ENCODE results near the gene PRICKLE4. TPM values are rescaled to one million over a fixed set of nuclear protein-coding genes. Genes with fewer than 3 reads are reported as not detected.

Gene PRICKLE4
- total and polyA plus RNA-seq, 2 experiments from 2014 or later, result 0.48 to 0.66 TPM

DNA sequence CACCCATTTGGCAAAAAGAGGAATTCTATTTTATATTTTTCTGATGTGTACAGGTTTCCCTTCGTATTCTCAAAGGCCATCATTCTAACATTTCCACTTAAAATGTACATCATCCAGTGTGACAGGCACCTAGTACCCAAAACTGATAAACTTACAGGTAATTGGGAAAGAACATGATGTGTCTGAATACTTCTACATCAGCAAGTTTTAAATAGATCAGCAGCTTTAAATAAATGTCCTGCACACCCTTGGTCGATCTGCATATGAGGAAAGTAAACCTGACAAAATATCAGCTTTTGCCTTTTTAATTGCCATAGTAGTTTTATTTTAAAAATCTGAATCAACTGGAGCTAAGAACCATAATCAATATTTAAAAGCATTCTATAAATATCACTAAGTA lies 33.4 kb downstream of the PRICKLE4 start:
- Histone ChIP-seq H3K79me2 (replicated peaks; ENCODE audit: insufficient read depth) (no peaks in the 10 kb centered on the region), H3K36me3 (ENCODE audit: insufficient read depth) (no peaks in the 10 kb centered on the region), H3K4me3 (no peak overlapping the region), H2AFZ (no peak overlapping the region), H4K20me1 (replicated peaks; ENCODE audit: insufficient read depth) (peaks cover 9% of the 10 kb centered on the region; the same call in 1 of the 2 replicates), H3K27me3 (ENCODE audit: insufficient read depth) (no peaks in the 10 kb centered on the region), H3K9me2 (ENCODE audit: insufficient read depth) (no peaks in the 10 kb centered on the region), H3K4me1 (ENCODE audit: insufficient read depth) (no peaks in the 10 kb centered on the region), H3K27ac (ENCODE audit: low read depth) (no peak overlapping the region), H3K4me2 (no peak overlapping the region), H3F3A (replicated peaks; ENCODE audit: low read depth) (no peaks in the 10 kb centered on the region)
- Mint-ChIP-seq H3K27ac (no peak overlapping the region), H3K4me3 (no peak overlapping the region), H3K4me1 (no peaks in the 10 kb centered on the region; the same call in 2 of the 3 replicates), H3K36me3 (ENCODE audit: low read depth) (no peaks in the 10 kb centered on the region), H3K9me3 (no peaks in the 10 kb centered on the region), H3K27me3 (ENCODE audit: insufficient read depth, low read depth, poor library complexity) (peaks cover 3% of the 10 kb centered on the region)
- DNase-seq (ENCODE audit: low spot score) (no peak), ATAC-seq (no peak)
- TF ChIP-seq JUNB (IDR thresholded peaks at IDR 0.05; ENCODE audit: unreplicated experiment) (no peak), EZH2phosphoT487 (IDR thresholded peaks at IDR 0.05; ENCODE audit: unreplicated experiment) (no peak), POLR2AphosphoS5 (IDR thresholded peaks at IDR 0.05; ENCODE audit: low read depth) (no peak), CREB1 (CRISPR knock-in tag; IDR thresholded peaks at IDR 0.05; ENCODE audit: low read depth) (no peak)
- TF ChIP-seq, protein P1, sequence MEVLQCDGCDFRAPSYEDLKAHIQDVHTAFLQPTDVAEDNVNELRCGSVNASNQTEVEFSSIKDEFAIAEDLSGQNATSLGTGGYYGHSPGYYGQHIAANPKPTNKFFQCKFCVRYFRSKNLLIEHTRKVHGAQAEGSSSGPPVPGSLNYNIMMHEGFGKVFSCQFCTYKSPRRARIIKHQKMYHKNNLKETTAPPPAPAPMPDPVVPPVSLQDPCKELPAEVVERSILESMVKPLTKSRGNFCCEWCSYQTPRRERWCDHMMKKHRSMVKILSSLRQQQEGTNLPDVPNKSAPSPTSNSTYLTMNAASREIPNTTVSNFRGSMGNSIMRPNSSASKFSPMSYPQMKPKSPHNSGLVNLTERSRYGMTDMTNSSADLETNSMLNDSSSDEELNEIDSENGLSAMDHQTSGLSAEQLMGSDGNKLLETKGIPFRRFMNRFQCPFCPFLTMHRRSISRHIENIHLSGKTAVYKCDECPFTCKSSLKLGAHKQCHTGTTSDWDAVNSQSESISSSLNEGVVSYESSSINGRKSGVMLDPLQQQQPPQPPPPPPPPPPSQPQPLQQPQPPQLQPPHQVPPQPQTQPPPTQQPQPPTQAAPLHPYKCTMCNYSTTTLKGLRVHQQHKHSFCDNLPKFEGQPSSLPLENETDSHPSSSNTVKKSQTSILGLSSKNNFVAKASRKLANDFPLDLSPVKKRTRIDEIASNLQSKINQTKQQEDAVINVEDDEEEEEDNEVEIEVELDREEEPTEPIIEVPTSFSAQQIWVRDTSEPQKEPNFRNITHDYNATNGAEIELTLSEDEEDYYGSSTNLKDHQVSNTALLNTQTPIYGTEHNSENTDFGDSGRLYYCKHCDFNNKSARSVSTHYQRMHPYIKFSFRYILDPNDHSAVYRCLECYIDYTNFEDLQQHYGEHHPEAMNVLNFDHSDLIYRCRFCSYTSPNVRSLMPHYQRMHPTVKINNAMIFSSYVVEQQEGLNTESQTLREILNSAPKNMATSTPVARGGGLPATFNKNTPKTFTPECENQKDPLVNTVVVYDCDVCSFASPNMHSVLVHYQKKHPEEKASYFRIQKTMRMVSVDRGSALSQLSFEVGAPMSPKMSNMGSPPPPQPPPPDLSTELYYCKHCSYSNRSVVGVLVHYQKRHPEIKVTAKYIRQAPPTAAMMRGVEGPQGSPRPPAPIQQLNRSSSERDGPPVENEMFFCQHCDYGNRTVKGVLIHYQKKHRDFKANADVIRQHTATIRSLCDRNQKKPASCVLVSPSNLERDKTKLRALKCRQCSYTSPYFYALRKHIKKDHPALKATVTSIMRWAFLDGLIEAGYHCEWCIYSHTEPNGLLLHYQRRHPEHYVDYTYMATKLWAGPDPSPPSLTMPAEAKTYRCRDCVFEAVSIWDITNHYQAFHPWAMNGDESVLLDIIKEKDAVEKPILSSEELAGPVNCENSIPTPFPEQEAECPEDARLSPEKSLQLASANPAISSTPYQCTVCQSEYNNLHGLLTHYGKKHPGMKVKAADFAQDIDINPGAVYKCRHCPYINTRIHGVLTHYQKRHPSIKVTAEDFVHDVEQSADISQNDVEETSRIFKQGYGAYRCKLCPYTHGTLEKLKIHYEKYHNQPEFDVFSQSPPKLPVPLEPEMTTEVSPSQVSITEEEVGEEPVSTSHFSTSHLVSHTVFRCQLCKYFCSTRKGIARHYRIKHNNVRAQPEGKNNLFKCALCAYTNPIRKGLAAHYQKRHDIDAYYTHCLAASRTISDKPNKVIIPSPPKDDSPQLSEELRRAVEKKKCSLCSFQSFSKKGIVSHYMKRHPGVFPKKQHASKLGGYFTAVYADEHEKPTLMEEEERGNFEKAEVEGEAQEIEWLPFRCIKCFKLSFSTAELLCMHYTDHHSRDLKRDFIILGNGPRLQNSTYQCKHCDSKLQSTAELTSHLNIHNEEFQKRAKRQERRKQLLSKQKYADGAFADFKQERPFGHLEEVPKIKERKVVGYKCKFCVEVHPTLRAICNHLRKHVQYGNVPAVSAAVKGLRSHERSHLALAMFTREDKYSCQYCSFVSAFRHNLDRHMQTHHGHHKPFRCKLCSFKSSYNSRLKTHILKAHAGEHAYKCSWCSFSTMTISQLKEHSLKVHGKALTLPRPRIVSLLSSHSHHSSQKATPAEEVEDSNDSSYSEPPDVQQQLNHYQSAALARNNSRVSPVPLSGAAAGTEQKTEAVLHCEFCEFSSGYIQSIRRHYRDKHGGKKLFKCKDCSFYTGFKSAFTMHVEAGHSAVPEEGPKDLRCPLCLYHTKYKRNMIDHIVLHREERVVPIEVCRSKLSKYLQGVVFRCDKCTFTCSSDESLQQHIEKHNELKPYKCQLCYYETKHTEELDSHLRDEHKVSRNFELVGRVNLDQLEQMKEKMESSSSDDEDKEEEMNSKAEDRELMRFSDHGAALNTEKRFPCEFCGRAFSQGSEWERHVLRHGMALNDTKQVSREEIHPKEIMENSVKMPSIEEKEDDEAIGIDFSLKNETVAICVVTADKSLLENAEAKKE (CRISPR knock-in tag; IDR thresholded peaks at IDR 0.05), result no peak

DNA sequence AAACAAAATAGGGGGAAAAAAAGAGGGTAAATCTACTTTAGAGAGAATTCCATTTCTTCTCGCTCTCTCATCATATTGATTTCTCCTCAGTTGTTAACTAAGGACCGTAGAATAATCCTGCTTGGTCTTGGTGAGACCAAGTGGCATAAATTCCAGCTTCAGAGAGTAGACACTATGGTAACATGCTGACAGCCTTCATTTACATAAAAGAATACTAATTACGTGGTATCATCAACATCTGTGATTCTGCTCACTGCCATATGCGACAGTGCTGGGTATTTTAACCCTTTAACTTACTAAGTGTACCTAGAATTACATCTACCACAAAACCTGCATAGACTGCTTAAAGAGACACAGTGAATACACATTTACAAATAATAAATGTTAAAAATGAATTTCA lies 34.0 kb downstream of the PRICKLE4 start:
- H3K4me1 ChIP-seq (ENCODE audit: insufficient read depth), result no peaks in the 10 kb centered on the region
- H3K36me3 Mint-ChIP-seq (ENCODE audit: low read depth), result no peaks in the 10 kb centered on the region
- H3K4me3 Mint-ChIP-seq, result no peak overlapping the region
- H3K4me3 ChIP-seq, result no peak overlapping the region
- DNase-seq (ENCODE audit: low spot score) (no peak), ATAC-seq (no peak)
- peaks cover 3% of the 10 kb centered on the region for H3K27me3 Mint-ChIP-seq (ENCODE audit: insufficient read depth, low read depth, poor library complexity)
- H3K9me3 Mint-ChIP-seq, result no peaks in the 10 kb centered on the region
- peaks cover 9% of the 10 kb centered on the region; the same call in 1 of the 2 replicates for H4K20me1 ChIP-seq (replicated peaks; ENCODE audit: insufficient read depth)
- no peaks in the 10 kb centered on the region for H3K27me3 ChIP-seq (ENCODE audit: insufficient read depth)
- H3K4me2 ChIP-seq, result no peak overlapping the region
- no peaks in the 10 kb centered on the region for H3K79me2 ChIP-seq (replicated peaks; ENCODE audit: insufficient read depth)
- H2AFZ ChIP-seq, result no peak overlapping the region
- H3K4me1 Mint-ChIP-seq, result no peaks in the 10 kb centered on the region; the same call in 2 of the 3 replicates
- no peaks in the 10 kb centered on the region for H3K36me3 ChIP-seq (ENCODE audit: insufficient read depth)
- no peaks in the 10 kb centered on the region for H3F3A ChIP-seq (replicated peaks; ENCODE audit: low read depth)
- H3K9me2 ChIP-seq (ENCODE audit: insufficient read depth), result no peaks in the 10 kb centered on the region
- H3K27ac Mint-ChIP-seq, result no peak overlapping the region
- H3K27ac ChIP-seq (ENCODE audit: low read depth), result no peak overlapping the region
- TF ChIP-seq STAT1 (IDR thresholded peaks at IDR 0.05; ENCODE audit: unreplicated experiment) (no peak), EZH2phosphoT487 (IDR thresholded peaks at IDR 0.05; ENCODE audit: unreplicated experiment) (no peak)
- TF ChIP-seq, protein P2, sequence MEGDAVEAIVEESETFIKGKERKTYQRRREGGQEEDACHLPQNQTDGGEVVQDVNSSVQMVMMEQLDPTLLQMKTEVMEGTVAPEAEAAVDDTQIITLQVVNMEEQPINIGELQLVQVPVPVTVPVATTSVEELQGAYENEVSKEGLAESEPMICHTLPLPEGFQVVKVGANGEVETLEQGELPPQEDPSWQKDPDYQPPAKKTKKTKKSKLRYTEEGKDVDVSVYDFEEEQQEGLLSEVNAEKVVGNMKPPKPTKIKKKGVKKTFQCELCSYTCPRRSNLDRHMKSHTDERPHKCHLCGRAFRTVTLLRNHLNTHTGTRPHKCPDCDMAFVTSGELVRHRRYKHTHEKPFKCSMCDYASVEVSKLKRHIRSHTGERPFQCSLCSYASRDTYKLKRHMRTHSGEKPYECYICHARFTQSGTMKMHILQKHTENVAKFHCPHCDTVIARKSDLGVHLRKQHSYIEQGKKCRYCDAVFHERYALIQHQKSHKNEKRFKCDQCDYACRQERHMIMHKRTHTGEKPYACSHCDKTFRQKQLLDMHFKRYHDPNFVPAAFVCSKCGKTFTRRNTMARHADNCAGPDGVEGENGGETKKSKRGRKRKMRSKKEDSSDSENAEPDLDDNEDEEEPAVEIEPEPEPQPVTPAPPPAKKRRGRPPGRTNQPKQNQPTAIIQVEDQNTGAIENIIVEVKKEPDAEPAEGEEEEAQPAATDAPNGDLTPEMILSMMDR (conservative IDR thresholded peaks at IDR 0.05; ENCODE audit: low read depth in 2 of 2), result no peak

All from GM23338 (cell line).